ENCODE data around the gene CDH23.

DNA sequence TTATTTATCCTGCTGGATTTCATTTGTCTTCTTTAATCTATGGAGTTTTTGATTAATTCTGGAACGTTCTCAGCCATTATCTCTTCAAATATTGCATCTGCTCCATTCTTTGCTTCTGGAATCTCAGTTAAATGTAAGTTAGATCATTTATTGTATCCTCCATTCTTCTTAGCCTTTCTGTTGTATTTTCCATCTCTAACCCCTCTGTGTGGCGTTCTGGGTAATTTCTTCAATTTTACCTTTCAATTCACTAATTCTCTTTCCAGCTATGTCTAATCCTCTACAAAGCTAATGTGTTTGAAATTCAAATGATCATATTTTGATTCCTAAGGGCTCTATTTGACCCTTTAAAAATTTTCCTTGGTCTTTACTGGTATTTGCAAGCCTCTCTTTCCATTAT, 92.4 kb downstream of the CDH23 start:
- no peak for TF ChIP-seq POLR2AphosphoS5 (IDR thresholded peaks at IDR 0.05; ENCODE audit: insufficient read depth in 1 of 2, low read depth in 1 of 2)
- TF ChIP-seq, protein P1, sequence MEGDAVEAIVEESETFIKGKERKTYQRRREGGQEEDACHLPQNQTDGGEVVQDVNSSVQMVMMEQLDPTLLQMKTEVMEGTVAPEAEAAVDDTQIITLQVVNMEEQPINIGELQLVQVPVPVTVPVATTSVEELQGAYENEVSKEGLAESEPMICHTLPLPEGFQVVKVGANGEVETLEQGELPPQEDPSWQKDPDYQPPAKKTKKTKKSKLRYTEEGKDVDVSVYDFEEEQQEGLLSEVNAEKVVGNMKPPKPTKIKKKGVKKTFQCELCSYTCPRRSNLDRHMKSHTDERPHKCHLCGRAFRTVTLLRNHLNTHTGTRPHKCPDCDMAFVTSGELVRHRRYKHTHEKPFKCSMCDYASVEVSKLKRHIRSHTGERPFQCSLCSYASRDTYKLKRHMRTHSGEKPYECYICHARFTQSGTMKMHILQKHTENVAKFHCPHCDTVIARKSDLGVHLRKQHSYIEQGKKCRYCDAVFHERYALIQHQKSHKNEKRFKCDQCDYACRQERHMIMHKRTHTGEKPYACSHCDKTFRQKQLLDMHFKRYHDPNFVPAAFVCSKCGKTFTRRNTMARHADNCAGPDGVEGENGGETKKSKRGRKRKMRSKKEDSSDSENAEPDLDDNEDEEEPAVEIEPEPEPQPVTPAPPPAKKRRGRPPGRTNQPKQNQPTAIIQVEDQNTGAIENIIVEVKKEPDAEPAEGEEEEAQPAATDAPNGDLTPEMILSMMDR (IDR thresholded peaks at IDR 0.05): no peak
- TF ChIP-seq POLR2A (IDR thresholded peaks at IDR 0.05): no peak

Data from vagina (tissue), 2 donors.